ENCODE data around the gene CADM4. TPM values are rescaled to one million over a fixed set of nuclear protein-coding genes. Genes with fewer than 3 reads are reported as not detected.

Gene CADM4
- total and polyA plus RNA-seq, 4 donors, result 5.9 to 12.2 (median 7.5) TPM

DNA sequence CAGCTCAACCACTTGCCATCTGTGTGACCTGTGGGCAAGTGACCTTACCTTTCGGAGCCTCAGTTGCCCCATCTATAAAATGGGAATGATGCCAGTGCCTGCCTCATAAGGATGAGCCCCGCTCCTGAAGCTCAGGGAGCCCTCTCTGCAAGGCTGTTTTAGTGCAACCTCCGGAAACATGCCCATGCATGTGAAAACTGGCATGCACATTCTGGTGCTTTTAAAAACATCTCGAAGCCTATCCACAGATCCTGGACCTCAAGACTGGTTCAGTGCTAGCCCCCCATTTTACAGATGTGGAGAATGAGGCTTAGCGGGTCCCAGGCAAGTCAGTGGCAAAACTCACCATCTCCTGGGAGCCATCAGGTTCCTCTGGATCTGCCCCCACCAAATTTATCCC, 5.6 kb downstream of the CADM4 start:
- WGBS, 2 donors, result 89% methylated on average over 5 of the region's 5 CpGs
- Histone ChIP-seq H3K27me3 (ENCODE audit: control insufficient read depth in 3 of 3, insufficient read depth in 3 of 3, low read length in 2 of 3) (peaks cover 0 to 15% (median 13%) of the 10 kb centered on the region in 3 donors), H3K9me3 (ENCODE audit: control insufficient read depth in 4 of 4, insufficient read depth in 3 of 4, low read length in 3 of 4) (no peaks in the 10 kb centered on the region), H3K4me3 (no peak overlapping the region), H3K36me3 (ENCODE audit: control insufficient read depth in 4 of 4, insufficient read depth in 4 of 4, low read length in 4 of 4) (no peaks in the 10 kb centered on the region), H3K27ac (ENCODE audit: low read depth in 1 of 2, low read length in 1 of 2) (no peak overlapping the region), H3K4me1 (ENCODE audit: control insufficient read depth in 5 of 5, insufficient read depth in 5 of 5, low read length in 5 of 5) (peaks cover 0 to 11% (median under 1%) of the 10 kb centered on the region in 5 donors), H3K9ac (ENCODE audit: insufficient read depth in 1 of 2, low read length in 2 of 2) (peak overlapping the region in 1 of 2 donors; percentile 55)
- TF ChIP-seq, protein P1, sequence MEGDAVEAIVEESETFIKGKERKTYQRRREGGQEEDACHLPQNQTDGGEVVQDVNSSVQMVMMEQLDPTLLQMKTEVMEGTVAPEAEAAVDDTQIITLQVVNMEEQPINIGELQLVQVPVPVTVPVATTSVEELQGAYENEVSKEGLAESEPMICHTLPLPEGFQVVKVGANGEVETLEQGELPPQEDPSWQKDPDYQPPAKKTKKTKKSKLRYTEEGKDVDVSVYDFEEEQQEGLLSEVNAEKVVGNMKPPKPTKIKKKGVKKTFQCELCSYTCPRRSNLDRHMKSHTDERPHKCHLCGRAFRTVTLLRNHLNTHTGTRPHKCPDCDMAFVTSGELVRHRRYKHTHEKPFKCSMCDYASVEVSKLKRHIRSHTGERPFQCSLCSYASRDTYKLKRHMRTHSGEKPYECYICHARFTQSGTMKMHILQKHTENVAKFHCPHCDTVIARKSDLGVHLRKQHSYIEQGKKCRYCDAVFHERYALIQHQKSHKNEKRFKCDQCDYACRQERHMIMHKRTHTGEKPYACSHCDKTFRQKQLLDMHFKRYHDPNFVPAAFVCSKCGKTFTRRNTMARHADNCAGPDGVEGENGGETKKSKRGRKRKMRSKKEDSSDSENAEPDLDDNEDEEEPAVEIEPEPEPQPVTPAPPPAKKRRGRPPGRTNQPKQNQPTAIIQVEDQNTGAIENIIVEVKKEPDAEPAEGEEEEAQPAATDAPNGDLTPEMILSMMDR (IDR thresholded peaks at IDR 0.05; ENCODE audit: control extremely low read depth, extremely low read depth), result no peak
- DNase-seq, result no peak
- no peak for ATAC-seq (ENCODE audit: insufficient read depth, low FRiP score)

DNA sequence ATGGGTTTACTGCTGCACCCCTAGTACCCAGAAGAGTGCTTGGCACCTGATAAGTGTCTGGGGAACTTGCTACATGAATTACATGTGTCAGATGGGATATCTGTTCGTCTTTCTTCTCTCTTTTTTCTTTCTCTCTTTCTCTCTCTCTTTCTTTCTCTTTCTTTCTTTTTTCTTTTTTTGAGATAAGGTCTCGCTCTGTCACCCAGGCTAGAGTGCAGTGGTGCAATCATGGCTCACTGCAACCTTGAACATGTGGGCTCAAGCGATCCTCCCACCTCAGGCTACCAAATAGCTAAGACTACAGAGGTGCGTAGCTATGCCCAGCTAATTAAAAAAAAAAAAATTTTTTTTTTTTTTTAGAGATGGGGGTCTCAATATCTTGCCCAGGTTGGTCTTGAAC, 6.1 kb downstream of the CADM4 start:
- 88 to 91% methylated on average over 4 of the region's 4 CpGs for WGBS, 2 donors
- H3K36me3 ChIP-seq (ENCODE audit: control insufficient read depth in 4 of 4, insufficient read depth in 4 of 4, low read length in 4 of 4), result no peaks in the 10 kb centered on the region
- no peaks in the 10 kb centered on the region for H3K9me3 ChIP-seq (ENCODE audit: control insufficient read depth in 4 of 4, insufficient read depth in 3 of 4, low read length in 3 of 4)
- H3K4me1 ChIP-seq (ENCODE audit: control insufficient read depth in 5 of 5, insufficient read depth in 5 of 5, low read length in 5 of 5), result peaks cover 0 to 11% (median 0%) of the 10 kb centered on the region in 5 donors
- ATAC-seq (ENCODE audit: insufficient read depth, low FRiP score) (no peak), DNase-seq (no peak)
- H3K9ac ChIP-seq (ENCODE audit: insufficient read depth in 1 of 2, low read length in 2 of 2), result no peak overlapping the region
- no peak overlapping the region for H3K4me3 ChIP-seq
- no peak overlapping the region for H3K27ac ChIP-seq (ENCODE audit: low read depth in 1 of 2, low read length in 1 of 2)
- TF ChIP-seq, protein P1 (IDR thresholded peaks at IDR 0.05; ENCODE audit: control extremely low read depth, extremely low read depth), result no peak
- H3K27me3 ChIP-seq (ENCODE audit: control insufficient read depth in 3 of 3, insufficient read depth in 3 of 3, low read length in 2 of 3), result peaks cover 0 to 9% (median 8%) of the 10 kb centered on the region in 3 donors

DNA sequence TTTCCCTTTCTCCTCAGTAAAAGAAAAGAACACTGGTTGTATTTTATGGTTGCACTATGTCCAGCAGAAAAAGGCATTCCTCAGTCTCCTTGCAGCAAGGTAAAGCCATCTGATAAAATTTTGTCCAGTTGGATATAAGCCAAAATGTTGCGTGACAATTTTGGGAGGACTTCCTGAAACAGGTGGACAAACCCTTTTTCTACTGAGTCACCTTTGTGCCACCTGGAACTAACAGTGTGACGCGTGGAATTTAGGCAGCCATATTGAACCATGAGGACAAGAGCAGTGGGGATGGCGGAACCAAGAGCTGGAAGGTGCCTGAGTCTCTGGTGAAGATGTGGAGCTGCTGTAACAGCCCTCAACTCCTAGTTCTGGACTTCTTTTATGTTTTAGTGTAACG, 8.2 kb downstream of the CADM4 start:
- Histone ChIP-seq H3K27ac (ENCODE audit: low read depth in 1 of 2, low read length in 1 of 2) (no peak overlapping the region), H3K27me3 (ENCODE audit: control insufficient read depth in 3 of 3, insufficient read depth in 3 of 3, low read length in 2 of 3) (peaks cover 0 to 2% (median 0%) of the 10 kb centered on the region in 3 donors), H3K9me3 (ENCODE audit: control insufficient read depth in 4 of 4, insufficient read depth in 3 of 4, low read length in 3 of 4) (no peaks in the 10 kb centered on the region), H3K36me3 (ENCODE audit: control insufficient read depth in 4 of 4, insufficient read depth in 4 of 4, low read length in 4 of 4) (no peaks in the 10 kb centered on the region), H3K4me3 (no peak overlapping the region), H3K4me1 (ENCODE audit: control insufficient read depth in 5 of 5, insufficient read depth in 5 of 5, low read length in 5 of 5) (peaks cover 0 to 11% (median 2%) of the 10 kb centered on the region in 5 donors), H3K9ac (ENCODE audit: insufficient read depth in 1 of 2, low read length in 2 of 2) (no peak overlapping the region)
- TF ChIP-seq, protein P1 (IDR thresholded peaks at IDR 0.05; ENCODE audit: control extremely low read depth, extremely low read depth), result no peak
- WGBS, 2 donors, result 86 to 91% methylated on average over 5 of the region's 5 CpGs
- no peak for ATAC-seq (ENCODE audit: insufficient read depth, low FRiP score)
- DNase-seq, result no peak
